GM12878 (cell line): Measurements from ENCODE around the gene C16orf96. TPM values are rescaled to one million over a fixed set of nuclear protein-coding genes. Genes with fewer than 3 reads are reported as not detected.
A peak's percentile ranks its signal among the peaks of the same experiment; 100 is the strongest.

Experiments
- ATAC-seq: fragments of 200-7000 bp; cut with Tn5 transposase; 3 replicates; pipeline ENCODE4 v1.9.1; 2020; ENCODE audit warnings: mild to moderate bottlenecking, moderate library complexity
- BruUV-seq: library from RNA; stranded (reverse); fragments of 400-500 nt; replicated peaks from 2 replicates; lab custom pipeline; 2021; lab: Mats Ljungman, UMichigan
- CTCF ChIA-PET: fragments of 300-600 bp; sonication (Branson Sonifier 250); formaldehyde crosslinking; extraction: SDS; loops from one replicate; lab custom pipeline; 2021; ENCODE audit warnings: inconsistent platforms; lab: Yijun Ruan, JAX
- POLR2A ChIA-PET: fragments of 350-600 bp; formaldehyde crosslinking; extraction: SDS; loops from one replicate; lab custom pipeline; 2021; ENCODE audit warnings: inconsistent platforms; lab: Charles Lee
- RAD21 ChIA-PET: fragments of 300-600 bp; sonication (Branson Sonifier 250); formaldehyde crosslinking; loops from one replicate; lab custom pipeline; 2023; ENCODE audit warnings: antibody characterized with exemption; ENCODE audit not compliant: unreplicated experiment; lab: Charles Lee
- SMC1A ChIA-PET: fragments of 300-600 bp; sonication (Branson Sonifier 250); formaldehyde crosslinking; loops from one replicate; lab custom pipeline; 2023; ENCODE audit not compliant: unreplicated experiment, uncharacterized antibody; lab: Charles Lee
- DNase-seq: peaks from one replicate; pipeline ENCODE4 v3.0.0-alpha.2; 2011; ENCODE audit warnings: low read depth, low spot score
- FAIRE-seq: peaks from 3 replicates; lab custom pipeline; 2011; peaks lifted over from hg19 to GRCh38; lab: Jason Lieb, UNC
- H2AFZ ChIP-seq: 2 replicates; pipeline ENCODE4 v1.6.0; 2011; ENCODE audit warnings: low read depth, low read length, control low read depth; ENCODE audit not compliant: control insufficient read depth
- H3K27ac ChIP-seq: 2 replicates; pipeline ENCODE4 v1.5.1; 2011; ENCODE audit warnings: control low read depth; ENCODE audit not compliant: control insufficient read depth, insufficient read depth
- H3K27me3 ChIP-seq, 2 experiments: replicated peaks in 1 of 2; 2 replicates each; pipeline versions ENCODE4 v1.6.0 to v1.6.1; 2011; ENCODE audit warnings: low read length in 1 of 2; ENCODE audit not compliant: control insufficient read depth in 2 of 2, insufficient read depth in 2 of 2
- H3K36me3 ChIP-seq, 2 experiments: 2 replicates each; pipeline ENCODE4 v1.5.1; 2011; ENCODE audit warnings: low read length in 1 of 2; ENCODE audit not compliant: control insufficient read depth in 2 of 2, insufficient read depth in 2 of 2
- H3K4me1 ChIP-seq: 2 replicates; pipeline ENCODE4 v1.6.1; 2011; ENCODE audit warnings: mild to moderate bottlenecking, low read length, moderate library complexity, mixed read lengths; ENCODE audit not compliant: control insufficient read depth, insufficient read depth
- H3K4me2 ChIP-seq: 2 replicates; pipeline ENCODE4 v1.6.0; 2011; ENCODE audit warnings: control low read depth; ENCODE audit not compliant: control insufficient read depth, insufficient read depth
- H3K4me3 ChIP-seq: fragments of 200-600 bp; sonication (generic); 2 replicates; pipeline ENCODE4 v1.5.1; 2016
- H3K79me2 ChIP-seq: 2 replicates; pipeline ENCODE4 v1.6.0; 2011; ENCODE audit warnings: low read length; ENCODE audit not compliant: control insufficient read depth, insufficient read depth
- H3K9ac ChIP-seq: 2 replicates; pipeline ENCODE4 v1.8.0; 2011; ENCODE audit warnings: low read length, control low read depth, mixed read lengths; ENCODE audit not compliant: control insufficient read depth, insufficient read depth
- H3K9me3 ChIP-seq: replicated peaks from 3 replicates; pipeline ENCODE4 v1.5.1; 2011; ENCODE audit warnings: mild to moderate bottlenecking, low read length; ENCODE audit not compliant: control insufficient read depth, insufficient read depth
- H4K20me1 ChIP-seq: 2 replicates; pipeline ENCODE4 v1.6.0; 2011; ENCODE audit not compliant: control insufficient read depth, insufficient read depth
- FOXK2 ChIP-seq: fragments of 450-650 bp; IDR thresholded peaks from 2 replicates; pipeline ENCODE4 v1.6.1; 2017; ENCODE audit warnings: mild to moderate bottlenecking, moderate library complexity
- GATAD2B ChIP-seq: fragments of 450-650 bp; conservative IDR thresholded peaks from 2 replicates; pipeline ENCODE4 v1.6.1; 2017; ENCODE audit warnings: low read depth, mild to moderate bottlenecking, moderate library complexity
- HCFC1 ChIP-seq: fragments of 150-350 bp; IDR thresholded peaks from 2 replicates; pipeline ENCODE4 v1.6.1; 2014; ENCODE audit warnings: low read length
- POLR2A ChIP-seq: IDR thresholded peaks from 2 replicates; pipeline ENCODE4 v1.6.1; 2011; ENCODE audit warnings: low read depth, mild to moderate bottlenecking, low read length
- POLR2AphosphoS5 ChIP-seq: IDR thresholded peaks from 2 replicates; pipeline ENCODE4 v1.6.1; 2011; ENCODE audit warnings: mild to moderate bottlenecking, low read length, inconsistent platforms
- WGBS: methylation state at CpG from one replicate; pipeline ENCODE4 v1.1.6; 2016; ENCODE audit warnings: low lambda C conversion rate; ENCODE audit not compliant: insufficient replicate concordance, insufficient coverage; ENCODE audit errors: missing lambda C conversion rate; 5-methylcytosine and 5-hydroxymethylcytosine counted together
- in situ Hi-C: fragments of 300-500 bp; cut with MboI; formaldehyde crosslinking; loops from 9 replicates; pipeline ENCODE4 v1.14.3; 2018; ENCODE audit warnings: mixed read lengths
- intact Hi-C: fragments of 100-400 bp; cut with micrococcal nuclease; formaldehyde crosslinking; loops from one replicate; pipeline ENCODE4 v1.14.2; 2022; ENCODE audit not compliant: unreplicated experiment
- polyA plus RNA-seq, 11 experiments: library from polyadenylated mRNA; depleted of rRNA in 4 of 11; unstranded in 6 of 11; stranded (reverse) in 5 of 11; fragments of >200 nt; fragmentation: Nextera tagmentation in 4 of 11; fragmentation: Illumina TruSeq in 1 of 11; extraction: Ambion mirVana in 4 of 11; extraction: Trizol in 1 of 11; gene quantifications; 1 replicate in 1 of 11; 2 replicates in 10 of 11; pipeline versions ENCODE4 v1.2.1 to v1.2.3, GENCODE V29; 2011 to 2016; ENCODE audit warnings: inconsistent platforms in 2 of 11, missing spikeins in 2 of 11, low read depth in 1 of 11
- total RNA-seq, 4 experiments: library from RNA; depleted of rRNA in 3 of 4; stranded (reverse); fragments of >200 nt in 3 of 4; fragmentation: Illumina TruSeq in 1 of 4; extraction: Trizol in 1 of 4; gene quantifications; 2 replicates each; pipeline versions ENCODE4 v1.2.1 to v1.2.3, GENCODE V29; 2013 to 2021
- TF ChIP-seq, protein P1 (sequence below): IDR thresholded peaks from 2 replicates; pipeline ENCODE4 v1.6.1; 2012; ENCODE audit warnings: low read length, inconsistent platforms

The C16orf96 gene
- total and polyA plus RNA-seq, 10 of the 15 experiments (the other 5 are each of a cell fraction or from before 2014, with no cell fraction given) = 0.01 to 0.08 (median 0.01) TPM; not detected in 7

GRCh38 chr16:4608704-4608980 is 52.5 kb downstream of the C16orf96 start (continued):
- TF ChIP-seq, protein P1, sequence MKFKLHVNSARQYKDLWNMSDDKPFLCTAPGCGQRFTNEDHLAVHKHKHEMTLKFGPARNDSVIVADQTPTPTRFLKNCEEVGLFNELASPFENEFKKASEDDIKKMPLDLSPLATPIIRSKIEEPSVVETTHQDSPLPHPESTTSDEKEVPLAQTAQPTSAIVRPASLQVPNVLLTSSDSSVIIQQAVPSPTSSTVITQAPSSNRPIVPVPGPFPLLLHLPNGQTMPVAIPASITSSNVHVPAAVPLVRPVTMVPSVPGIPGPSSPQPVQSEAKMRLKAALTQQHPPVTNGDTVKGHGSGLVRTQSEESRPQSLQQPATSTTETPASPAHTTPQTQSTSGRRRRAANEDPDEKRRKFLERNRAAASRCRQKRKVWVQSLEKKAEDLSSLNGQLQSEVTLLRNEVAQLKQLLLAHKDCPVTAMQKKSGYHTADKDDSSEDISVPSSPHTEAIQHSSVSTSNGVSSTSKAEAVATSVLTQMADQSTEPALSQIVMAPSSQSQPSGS = no peak
- TF ChIP-seq HCFC1 (no peak), FOXK2 (no peak)

DNA sequence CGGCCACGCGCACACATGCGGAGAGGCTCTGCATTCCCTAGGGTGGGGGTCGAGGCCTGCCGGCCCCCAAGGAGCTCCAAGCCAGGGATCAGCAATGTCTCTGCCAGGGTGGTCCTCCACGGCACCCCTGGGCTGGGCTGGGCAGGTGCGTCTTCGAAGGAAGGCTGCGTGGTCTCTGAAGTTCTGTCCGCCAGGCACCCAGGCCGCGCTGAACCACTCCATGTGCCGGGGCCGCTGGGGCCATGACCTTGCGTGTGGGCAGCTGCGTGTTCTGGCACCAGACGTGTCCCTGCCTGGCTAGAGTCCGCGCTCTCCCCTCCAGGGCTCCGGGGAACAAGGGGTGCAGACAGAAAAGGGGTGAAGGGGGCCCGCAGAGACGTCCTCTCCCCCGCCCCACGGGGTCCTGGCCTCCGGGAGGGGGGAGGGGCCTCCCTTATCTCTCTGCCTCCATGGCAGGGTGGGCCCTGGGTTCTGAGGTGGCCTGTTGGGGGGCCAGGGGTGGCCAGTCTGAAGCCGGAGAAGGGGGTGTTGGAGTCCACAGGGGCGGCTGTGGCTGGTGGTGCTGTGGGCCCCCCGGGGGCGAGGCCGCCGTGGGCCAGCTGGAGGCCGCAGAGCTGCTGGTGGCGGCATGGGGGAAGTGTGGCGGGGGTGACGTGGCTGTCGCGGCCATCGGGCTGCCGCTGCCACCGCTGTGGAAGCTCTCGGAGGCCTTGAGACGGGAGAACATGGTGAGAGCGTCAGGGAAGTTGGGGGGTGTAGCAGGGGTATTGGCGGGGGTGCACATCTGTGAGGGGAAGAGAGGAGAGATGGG is 53.3 kb downstream of the C16orf96 start:
- TF ChIP-seq POLR2AphosphoS5 (0 out of 2 replicates have a peak, but pooled peaks have one; percentile 15), GATAD2B (no peak), POLR2A (peak; percentile 51; the same call in 1 of the 2 replicates)
- H3K27ac ChIP-seq = no peak overlapping the region
- BruUV-seq = no TSS peak
- H3K27me3 ChIP-seq = no peaks in the 10 kb centered on the region
- RAD21 ChIA-PET = no interaction called here
- POLR2A ChIA-PET = no interaction called here
- DNase-seq = no peak
- peaks cover 0 to 10% of the 10 kb centered on the region in 2 experiments; a peak in 2 of 4 replicates for H3K36me3 ChIP-seq
- intact Hi-C loops = loop anchor here (10.0 kb wide), 3 partner anchors 95 to 195 kb away; partner anchors contain the start of genes DNAJA3 and ROGDI
- SMC1A ChIA-PET = no interaction called here
- H3K9me3 ChIP-seq = no peaks in the 10 kb centered on the region
- H3K9ac ChIP-seq = no peak overlapping the region
- no peak overlapping the region for H3K4me3 ChIP-seq
- H3K4me2 ChIP-seq = no peak overlapping the region
- no peak for FAIRE-seq
- 94% methylated on average over 32 of the region's 45 CpGs for WGBS
- CTCF ChIA-PET = no interaction called here
- peaks cover 25% of the 10 kb centered on the region for H3K79me2 ChIP-seq
- ATAC-seq = no peak
- no peaks in the 10 kb centered on the region for H4K20me1 ChIP-seq
- no peak overlapping the region for H2AFZ ChIP-seq
- in situ Hi-C loops = loop anchor here (10.0 kb wide), 1 partner anchor 345 kb away; the partner anchor contains the start of gene SEC14L5
- peaks cover 6% of the 10 kb centered on the region; the same call in 1 of the 2 replicates for H3K4me1 ChIP-seq
